ENCODE measurements around the gene NEK11.

The NEK11 gene

DNA sequence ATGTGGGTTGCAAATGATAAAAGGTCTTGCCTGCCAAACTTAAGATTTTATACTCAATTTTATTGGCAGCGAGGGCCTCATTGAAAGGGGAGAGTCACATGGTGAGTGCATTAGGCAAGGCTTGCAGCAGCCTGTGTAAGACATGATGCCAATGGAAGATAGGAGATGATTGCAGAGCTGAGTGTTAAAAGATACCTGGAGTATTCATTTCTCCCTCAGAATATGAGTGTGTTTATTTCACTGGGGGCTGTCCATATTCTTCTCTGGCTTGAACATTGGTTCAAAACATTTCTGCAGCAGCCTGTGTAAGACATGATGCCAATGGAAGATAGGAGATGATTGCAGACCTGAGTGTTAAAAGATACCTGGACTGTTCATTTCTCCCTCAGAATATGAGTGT lies 189.7 kb downstream of the NEK11 start:
- Histone ChIP-seq H2AFZ (ENCODE audit: low read length) (no peak overlapping the region), H3K9me3 (ENCODE audit: low read length) (no peaks in the 10 kb centered on the region), H3K27ac (ENCODE audit: low read depth, low read length, poor library complexity, severe bottlenecking) (no peak overlapping the region), H3K4me1 (ENCODE audit: insufficient read depth, low read length, severe bottlenecking) (no peaks in the 10 kb centered on the region), H3K4me2 (ENCODE audit: low read length) (no peak overlapping the region), H3K36me3 (ENCODE audit: insufficient read depth, low read length) (no peaks in the 10 kb centered on the region), H3K4me3 (ENCODE audit: low read depth, low read length, poor library complexity, severe bottlenecking) (no peak overlapping the region), H3K9ac (ENCODE audit: low read length) (no peak overlapping the region), H3K27me3 (ENCODE audit: insufficient read depth, low read length) (no peaks in the 10 kb centered on the region), H3K9me2 (ENCODE audit: low read depth, low read length) (no peaks in the 10 kb centered on the region), H3K79me2 (ENCODE audit: insufficient read depth, low read length) (no peaks in the 10 kb centered on the region), H4K20me1 (ENCODE audit: insufficient read depth, low read length) (no peaks in the 10 kb centered on the region), H3F3A (ENCODE audit: insufficient read depth, low read length) (no peaks in the 10 kb centered on the region)
- TF ChIP-seq EZH2 (IDR thresholded peaks at IDR 0.05; ENCODE audit: borderline replicate concordance, low read length) = no peak
- TF ChIP-seq, protein P1, sequence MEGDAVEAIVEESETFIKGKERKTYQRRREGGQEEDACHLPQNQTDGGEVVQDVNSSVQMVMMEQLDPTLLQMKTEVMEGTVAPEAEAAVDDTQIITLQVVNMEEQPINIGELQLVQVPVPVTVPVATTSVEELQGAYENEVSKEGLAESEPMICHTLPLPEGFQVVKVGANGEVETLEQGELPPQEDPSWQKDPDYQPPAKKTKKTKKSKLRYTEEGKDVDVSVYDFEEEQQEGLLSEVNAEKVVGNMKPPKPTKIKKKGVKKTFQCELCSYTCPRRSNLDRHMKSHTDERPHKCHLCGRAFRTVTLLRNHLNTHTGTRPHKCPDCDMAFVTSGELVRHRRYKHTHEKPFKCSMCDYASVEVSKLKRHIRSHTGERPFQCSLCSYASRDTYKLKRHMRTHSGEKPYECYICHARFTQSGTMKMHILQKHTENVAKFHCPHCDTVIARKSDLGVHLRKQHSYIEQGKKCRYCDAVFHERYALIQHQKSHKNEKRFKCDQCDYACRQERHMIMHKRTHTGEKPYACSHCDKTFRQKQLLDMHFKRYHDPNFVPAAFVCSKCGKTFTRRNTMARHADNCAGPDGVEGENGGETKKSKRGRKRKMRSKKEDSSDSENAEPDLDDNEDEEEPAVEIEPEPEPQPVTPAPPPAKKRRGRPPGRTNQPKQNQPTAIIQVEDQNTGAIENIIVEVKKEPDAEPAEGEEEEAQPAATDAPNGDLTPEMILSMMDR (IDR thresholded peaks at IDR 0.05; ENCODE audit: low read length) = no peak

DNA sequence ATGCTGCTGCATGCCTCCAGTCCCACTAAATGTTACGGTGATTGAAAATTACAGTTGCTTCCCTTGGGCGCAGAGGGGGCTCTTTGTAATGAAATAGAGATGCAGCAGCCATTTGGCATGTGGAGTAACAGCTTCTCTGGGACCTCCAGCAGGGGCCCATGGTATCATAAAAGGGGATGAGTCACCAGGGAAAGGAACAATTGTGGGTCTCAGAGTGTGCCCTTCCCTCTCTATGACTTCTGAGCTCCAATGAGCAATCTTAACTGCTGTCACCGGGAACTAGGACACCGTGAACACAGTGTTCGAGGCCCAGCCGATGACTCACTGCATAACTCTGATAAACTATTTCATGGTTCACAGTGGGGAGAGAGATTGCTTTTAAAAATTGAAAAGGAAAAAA lies 190.1 kb downstream of the NEK11 start:
- no peak overlapping the region for H3K27ac ChIP-seq (ENCODE audit: low read depth, low read length, poor library complexity, severe bottlenecking)
- H2AFZ ChIP-seq (ENCODE audit: low read length) = no peak overlapping the region
- no peak overlapping the region for H3K4me3 ChIP-seq (ENCODE audit: low read depth, low read length, poor library complexity, severe bottlenecking)
- no peaks in the 10 kb centered on the region for H3K36me3 ChIP-seq (ENCODE audit: insufficient read depth, low read length)
- no peaks in the 10 kb centered on the region for H3F3A ChIP-seq (ENCODE audit: insufficient read depth, low read length)
- TF ChIP-seq, protein P1 (IDR thresholded peaks at IDR 0.05; ENCODE audit: low read length) = no peak
- TF ChIP-seq EZH2 (IDR thresholded peaks at IDR 0.05; ENCODE audit: borderline replicate concordance, low read length) = no peak
- H3K4me2 ChIP-seq (ENCODE audit: low read length) = no peak overlapping the region
- no peak overlapping the region for H3K9ac ChIP-seq (ENCODE audit: low read length)
- no peaks in the 10 kb centered on the region for H3K4me1 ChIP-seq (ENCODE audit: insufficient read depth, low read length, severe bottlenecking)
- H3K79me2 ChIP-seq (ENCODE audit: insufficient read depth, low read length) = no peaks in the 10 kb centered on the region
- H3K9me2 ChIP-seq (ENCODE audit: low read depth, low read length) = no peaks in the 10 kb centered on the region
- H3K27me3 ChIP-seq (ENCODE audit: insufficient read depth, low read length) = no peaks in the 10 kb centered on the region
- no peaks in the 10 kb centered on the region for H3K9me3 ChIP-seq (ENCODE audit: low read length)
- H4K20me1 ChIP-seq (ENCODE audit: insufficient read depth, low read length) = no peaks in the 10 kb centered on the region

DNA sequence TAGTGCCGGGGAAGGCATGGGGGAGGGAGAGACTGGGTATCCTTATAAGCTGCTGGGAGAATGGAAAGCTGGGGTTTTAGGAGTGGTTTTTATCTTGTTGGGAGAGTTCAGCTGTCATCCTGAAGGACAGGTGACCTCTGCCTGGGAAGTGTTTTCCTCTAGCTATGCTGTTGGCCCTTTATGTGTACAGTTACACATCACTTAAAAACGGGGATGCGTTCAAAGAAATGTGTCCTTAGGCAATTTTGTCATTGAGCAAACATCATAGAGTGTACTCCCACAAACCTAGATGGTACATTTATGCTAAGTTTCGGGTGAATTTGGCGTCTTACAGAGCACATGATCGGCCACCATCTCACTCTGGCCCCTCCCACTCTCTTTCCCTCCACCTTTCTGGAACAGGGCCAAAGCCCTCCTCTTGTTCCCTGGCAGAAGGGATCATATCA lies 190.6 kb downstream of the NEK11 start:
- H3K4me1 ChIP-seq (ENCODE audit: insufficient read depth, low read length, severe bottlenecking) = no peaks in the 10 kb centered on the region
- H3K9me3 ChIP-seq (ENCODE audit: low read length) = no peaks in the 10 kb centered on the region
- TF ChIP-seq, protein P1 (IDR thresholded peaks at IDR 0.05; ENCODE audit: low read length) = no peak
- no peak for TF ChIP-seq EZH2 (IDR thresholded peaks at IDR 0.05; ENCODE audit: borderline replicate concordance, low read length)
- H3K79me2 ChIP-seq (ENCODE audit: insufficient read depth, low read length) = no peaks in the 10 kb centered on the region
- no peak overlapping the region for H3K4me2 ChIP-seq (ENCODE audit: low read length)
- H3K4me3 ChIP-seq (ENCODE audit: low read depth, low read length, poor library complexity, severe bottlenecking) = no peak overlapping the region
- H3F3A ChIP-seq (ENCODE audit: insufficient read depth, low read length) = no peaks in the 10 kb centered on the region
- no peak overlapping the region for H3K27ac ChIP-seq (ENCODE audit: low read depth, low read length, poor library complexity, severe bottlenecking)
- H3K9ac ChIP-seq (ENCODE audit: low read length) = no peak overlapping the region
- no peaks in the 10 kb centered on the region for H3K27me3 ChIP-seq (ENCODE audit: insufficient read depth, low read length)
- H3K9me2 ChIP-seq (ENCODE audit: low read depth, low read length) = no peaks in the 10 kb centered on the region
- H4K20me1 ChIP-seq (ENCODE audit: insufficient read depth, low read length) = no peaks in the 10 kb centered on the region
- H2AFZ ChIP-seq (ENCODE audit: low read length) = no peak overlapping the region
- H3K36me3 ChIP-seq (ENCODE audit: insufficient read depth, low read length) = no peaks in the 10 kb centered on the region

Measured in OCI-LY1 (cell line).